Body of pancreas (tissue), 4 donors: ENCODE results near the gene MRGPRG. TPM values are rescaled to one million over a fixed set of nuclear protein-coding genes. Genes with fewer than 3 reads are reported as not detected.
"Not testable (repeated sequence)": the region's sequence is repeated elsewhere in the genome, so short reads cannot be mapped to it uniquely, and the experiment has no call there.

ENCODE experiments used
- ATAC-seq: fragments of 150-250 bp; one replicate; pipeline ENCODE4 v1.9.1; 2016
- DNase-seq, 4 donors: peaks; one replicate each; pipeline ENCODE4 v3.0.0-alpha.2; 2019
- H3K27ac ChIP-seq, 4 donors: fragments of 200-600 bp; sonication (generic); 1 replicate in 3 of 4; 2 replicates in 1 of 4; pipeline versions ENCODE4 v1.5.1 to v1.6.1; 2016 to 2019; ENCODE audit warnings: mild to moderate bottlenecking in 1 of 4, mixed read lengths in 1 of 4, moderate library complexity in 1 of 4
- H3K27me3 ChIP-seq, 2 donors: fragments of 200-600 bp; sonication (generic); one replicate each; pipeline ENCODE4 v1.6.0; 2016; ENCODE audit warnings: mild to moderate bottlenecking in 1 of 2
- H3K36me3 ChIP-seq, 2 donors: fragments of 200-600 bp; sonication (generic); replicated peaks in 1 of 2; 2 replicates each; pipeline ENCODE4 v1.5.1; 2016; ENCODE audit warnings: low read depth in 2 of 2; ENCODE audit not compliant: insufficient read depth in 1 of 2
- H3K4me1 ChIP-seq: fragments of 200-600 bp; sonication (generic); one replicate; pipeline ENCODE4 v1.6.0; 2016
- H3K4me3 ChIP-seq, 2 donors: fragments of 200-600 bp; sonication (generic); 1 replicate in 1 of 2; 2 replicates in 1 of 2; pipeline ENCODE4 v1.5.1; 2016 to 2019
- H3K9me3 ChIP-seq, 3 donors: fragments of 200-600 bp; sonication (generic); 1 replicate in 2 of 3; 2 replicates in 1 of 3; pipeline ENCODE4 v1.5.1; 2016
- POLR2A ChIP-seq, 3 donors: fragments of 450-650 bp; IDR thresholded peaks; one replicate each; pipeline ENCODE4 v1.6.1; 2016; ENCODE audit warnings: antibody characterized with exemption in 3 of 3, mild to moderate bottlenecking in 2 of 3
- WGBS, 2 donors: methylation state at CpG; one replicate each; pipeline ENCODE4 v1.1.5; 2017; 5-methylcytosine and 5-hydroxymethylcytosine counted together
- intact Hi-C: fragments of 100-400 bp; cut with DNase I; formaldehyde crosslinking; loops from one replicate; pipeline ENCODE4 v1.15.1; 2023
- total RNA-seq, 2 donors: library from RNA; depleted of rRNA; stranded (reverse); fragments of >200 nt; gene quantifications; one replicate each; pipeline ENCODE4 v1.1.0, GENCODE V29; 2016
- TF ChIP-seq, protein P1 (sequence below), 7 experiments: fragments of 450-650 bp in 4 of 7; fragments of 200-600 bp in 3 of 7; sonication (generic) in 3 of 7; IDR thresholded peaks; one replicate each; pipeline ENCODE4 v1.5.1; 2016 to 2019; ENCODE audit warnings: antibody characterized with exemption in 7 of 7

The MRGPRG gene
- not detected for total RNA-seq

DNA sequence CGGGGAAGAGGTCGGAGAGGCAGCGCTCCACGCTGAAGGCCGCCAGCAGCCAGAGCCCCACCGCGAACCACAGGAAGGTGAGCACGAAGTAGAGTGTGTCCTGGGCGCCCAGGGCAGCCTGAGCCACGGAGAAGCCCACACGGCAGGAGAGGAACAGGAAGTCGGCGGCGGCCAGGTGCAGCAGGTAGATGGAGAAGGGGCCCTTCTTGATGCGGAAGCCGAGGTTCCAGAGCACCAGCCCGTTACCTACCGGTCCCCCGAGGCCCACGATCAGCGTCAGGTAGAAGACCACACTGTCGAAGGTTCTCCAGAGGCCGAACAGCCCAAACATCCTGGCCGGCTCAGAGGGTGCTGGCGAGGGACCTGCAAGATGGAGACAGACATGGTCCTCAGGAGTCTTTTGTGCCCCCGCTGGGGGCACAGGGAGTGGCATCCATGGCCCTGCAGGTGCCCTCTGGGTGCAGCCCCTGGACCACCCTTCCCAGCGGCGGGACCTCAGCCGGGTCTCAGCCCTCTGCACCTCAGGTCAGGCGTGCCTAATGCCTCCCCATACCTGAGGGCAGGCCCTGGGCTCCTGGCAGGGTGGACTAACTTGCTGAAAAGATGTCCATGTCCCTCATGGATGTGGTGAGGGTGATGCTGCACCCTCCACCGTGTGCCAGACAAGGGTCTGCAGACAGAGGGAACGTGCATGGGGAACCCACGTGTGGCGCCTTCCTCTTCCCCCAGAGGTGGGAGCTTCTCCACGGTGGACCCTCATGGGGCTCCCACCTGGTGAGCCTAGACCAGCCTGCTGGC, at the start of gene MRGPRG:
TSS of gene MRGPRG (minus strand) at position 331 of the 798 bp plus-strand sequence. CDS start at position 331, 0 bp downstream.
- intact Hi-C loops, result no loop called here
- no peaks in the 10 kb centered on the region for H3K4me1 ChIP-seq
- no peaks in the 10 kb centered on the region for H3K27me3 ChIP-seq
- H3K36me3 ChIP-seq, result no peaks in the 10 kb centered on the region
- H3K4me3 ChIP-seq, result no peak within 1 kb of the TSS
- WGBS, 2 donors, result 61 to 73% methylated on average over 17 to 29 of the region's 35 CpGs
- H3K27ac ChIP-seq, result no peak within 1 kb of the TSS
- ATAC-seq, result no peak
- peak in 3 of 4 donors; percentile 3 to 10 (median 9) for DNase-seq
- TF ChIP-seq, protein P1, sequence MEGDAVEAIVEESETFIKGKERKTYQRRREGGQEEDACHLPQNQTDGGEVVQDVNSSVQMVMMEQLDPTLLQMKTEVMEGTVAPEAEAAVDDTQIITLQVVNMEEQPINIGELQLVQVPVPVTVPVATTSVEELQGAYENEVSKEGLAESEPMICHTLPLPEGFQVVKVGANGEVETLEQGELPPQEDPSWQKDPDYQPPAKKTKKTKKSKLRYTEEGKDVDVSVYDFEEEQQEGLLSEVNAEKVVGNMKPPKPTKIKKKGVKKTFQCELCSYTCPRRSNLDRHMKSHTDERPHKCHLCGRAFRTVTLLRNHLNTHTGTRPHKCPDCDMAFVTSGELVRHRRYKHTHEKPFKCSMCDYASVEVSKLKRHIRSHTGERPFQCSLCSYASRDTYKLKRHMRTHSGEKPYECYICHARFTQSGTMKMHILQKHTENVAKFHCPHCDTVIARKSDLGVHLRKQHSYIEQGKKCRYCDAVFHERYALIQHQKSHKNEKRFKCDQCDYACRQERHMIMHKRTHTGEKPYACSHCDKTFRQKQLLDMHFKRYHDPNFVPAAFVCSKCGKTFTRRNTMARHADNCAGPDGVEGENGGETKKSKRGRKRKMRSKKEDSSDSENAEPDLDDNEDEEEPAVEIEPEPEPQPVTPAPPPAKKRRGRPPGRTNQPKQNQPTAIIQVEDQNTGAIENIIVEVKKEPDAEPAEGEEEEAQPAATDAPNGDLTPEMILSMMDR (IDR thresholded peaks at IDR 0.05), result no peak
- TF ChIP-seq POLR2A (IDR thresholded peaks at IDR 0.05), result no peak
- no peaks in the 10 kb centered on the region for H3K9me3 ChIP-seq

DNA sequence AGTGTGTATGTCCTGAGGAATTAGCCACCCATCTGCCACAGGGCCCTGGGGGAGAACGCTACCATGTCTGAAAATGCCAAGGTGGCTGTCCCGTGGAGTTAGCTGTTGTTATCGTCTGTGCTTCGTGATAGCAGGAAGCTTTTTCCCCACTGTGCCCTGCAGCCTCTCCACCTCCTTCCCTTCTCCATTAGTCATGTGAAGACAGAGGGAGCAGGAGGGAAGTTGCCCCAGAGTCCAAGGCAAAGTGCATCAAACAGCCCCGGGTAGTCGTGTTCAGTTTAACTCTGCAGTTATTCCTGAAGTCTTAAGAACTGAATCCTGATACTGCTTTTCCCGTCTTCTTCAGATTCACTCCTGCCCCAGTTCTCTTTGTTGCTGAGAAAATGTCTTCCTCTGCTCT, 43.9 kb upstream of the MRGPRG start:
- H3K9me3 ChIP-seq, DNase-seq, H3K4me3 ChIP-seq, H3K36me3 ChIP-seq, H3K4me1 ChIP-seq, intact Hi-C loops, ATAC-seq, H3K27ac ChIP-seq, H3K27me3 ChIP-seq: not testable (repeated sequence)
- 29 to 30% methylated on average over 5 to 6 of the region's 7 CpGs for WGBS, 2 donors

DNA sequence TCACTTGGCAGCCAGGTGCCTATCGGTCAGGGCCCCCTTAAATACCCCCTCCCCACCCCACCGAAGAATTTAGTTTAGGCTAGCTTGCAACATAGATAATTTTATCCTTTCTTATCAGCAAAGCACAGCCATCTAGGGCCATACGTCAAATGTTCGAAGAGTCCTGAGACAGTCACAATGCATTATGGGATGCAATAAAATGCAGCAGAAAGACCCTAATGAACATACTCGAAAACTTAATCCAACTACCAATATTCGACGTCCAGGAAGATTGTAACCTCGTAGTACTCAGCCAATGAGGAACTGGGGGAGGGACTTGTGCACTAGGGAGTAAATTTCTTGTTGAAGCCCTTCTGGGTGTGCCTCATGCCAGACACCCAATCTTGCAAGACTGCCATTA, 43.2 kb upstream of the MRGPRG start:
- 47 to 69% methylated on average over 4 to 6 of the region's 8 CpGs for WGBS, 2 donors
- H3K4me1 ChIP-seq, ATAC-seq, H3K9me3 ChIP-seq, intact Hi-C loops, H3K4me3 ChIP-seq, H3K27ac ChIP-seq, DNase-seq, H3K36me3 ChIP-seq, H3K27me3 ChIP-seq: not testable (repeated sequence)

- intact Hi-C loops, H3K4me3 ChIP-seq, H3K27me3 ChIP-seq, H3K9me3 ChIP-seq, H3K27ac ChIP-seq, ATAC-seq, H3K4me1 ChIP-seq, DNase-seq, H3K36me3 ChIP-seq: not testable (repeated sequence)
- 60 to 85% methylated on average over 1 of the region's 1 CpG for WGBS, 2 donors
These were observed 38.9 kb upstream of the MRGPRG start for GRCh38 chr11:3257509-3257908.

DNA sequence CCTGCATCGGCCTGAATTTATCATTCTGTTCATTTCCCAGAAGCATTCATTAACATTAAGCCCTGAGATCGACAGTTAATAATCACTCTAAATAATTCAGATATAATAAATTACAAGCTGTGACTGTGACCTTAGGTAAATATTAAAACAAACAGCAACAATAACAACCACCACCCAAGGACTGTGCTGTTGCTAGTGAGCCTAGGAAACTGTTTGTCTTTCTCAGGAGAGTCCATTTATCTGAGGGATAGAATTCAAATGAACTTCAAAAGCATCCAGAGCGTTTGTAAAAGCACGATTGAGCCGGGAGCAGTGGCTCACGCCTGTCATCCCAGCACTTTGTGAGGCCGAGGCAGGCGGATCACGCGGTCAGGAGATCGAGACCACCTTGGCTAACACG, 36.6 kb upstream of the MRGPRG start:
- DNase-seq, H3K27me3 ChIP-seq, H3K4me1 ChIP-seq, H3K4me3 ChIP-seq, intact Hi-C loops, H3K36me3 ChIP-seq, H3K9me3 ChIP-seq, ATAC-seq, H3K27ac ChIP-seq: not testable (repeated sequence)
- no CpG with 5 or more reads among the region's 12 CpGs for WGBS, 2 donors

DNA sequence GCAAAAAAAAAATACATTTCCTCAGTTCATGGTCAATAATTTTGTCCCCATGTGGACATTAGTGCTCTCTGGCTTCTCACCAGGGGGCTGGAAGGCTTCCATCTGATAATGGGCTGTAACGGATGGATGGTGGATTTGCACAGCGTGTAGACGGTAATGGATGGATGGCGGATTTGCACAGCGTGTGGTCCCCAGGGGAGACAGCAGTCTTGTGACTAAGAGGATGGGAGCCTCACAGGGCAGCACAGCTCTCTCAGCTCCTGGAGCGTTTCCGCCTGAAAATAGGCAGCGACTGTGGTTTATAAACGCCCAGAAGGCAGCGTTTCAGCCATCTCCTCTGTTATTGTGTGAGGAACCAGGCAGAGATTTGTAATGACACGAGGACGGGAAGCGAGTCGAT, 36.2 kb upstream of the MRGPRG start:
- intact Hi-C loops, ATAC-seq, H3K4me1 ChIP-seq: not testable (repeated sequence)

DNA sequence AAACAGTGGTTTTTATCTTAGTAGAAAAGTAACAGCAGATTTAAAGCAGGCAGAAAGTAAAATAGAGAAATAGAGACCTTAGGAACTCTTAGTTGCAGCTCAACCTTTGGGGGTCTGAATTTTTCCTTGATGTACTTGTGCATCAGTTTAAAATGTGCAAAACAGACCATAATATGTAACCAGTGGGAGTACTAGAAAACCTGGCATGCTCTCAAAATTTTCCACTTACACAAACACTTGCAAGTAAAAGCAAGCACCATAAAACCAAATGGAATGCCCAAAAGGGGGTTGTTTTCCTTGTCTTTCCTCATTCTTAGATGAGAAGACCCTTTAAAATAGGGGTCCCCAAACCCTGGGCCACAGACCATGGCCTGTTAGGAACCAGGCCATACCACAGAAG, 26.5 kb upstream of the MRGPRG start:
- no peak overlapping the region for H3K27ac ChIP-seq
- peaks cover 0 to 4% of the 10 kb centered on the region in 2 donors for H3K27me3 ChIP-seq
- H3K36me3 ChIP-seq, result no peaks in the 10 kb centered on the region
- intact Hi-C loops, result no loop called here
- TF ChIP-seq, protein P1 (IDR thresholded peaks at IDR 0.05), result no peak
- TF ChIP-seq POLR2A (IDR thresholded peaks at IDR 0.05), result no peak
- ATAC-seq (no peak), DNase-seq (no peak)
- H3K4me3 ChIP-seq, result no peak overlapping the region
- no peaks in the 10 kb centered on the region for H3K9me3 ChIP-seq
- H3K4me1 ChIP-seq, result no peaks in the 10 kb centered on the region

More for the DNA sequence above, 36.2 kb upstream of the MRGPRG start:
- H3K27me3 ChIP-seq, H3K27ac ChIP-seq, H3K36me3 ChIP-seq, H3K9me3 ChIP-seq, DNase-seq, H3K4me3 ChIP-seq: not testable (repeated sequence)
- no CpG with 5 or more reads among the region's 14 CpGs for WGBS, 2 donors
